ENCODE data around the gene LRRC51.

DNA sequence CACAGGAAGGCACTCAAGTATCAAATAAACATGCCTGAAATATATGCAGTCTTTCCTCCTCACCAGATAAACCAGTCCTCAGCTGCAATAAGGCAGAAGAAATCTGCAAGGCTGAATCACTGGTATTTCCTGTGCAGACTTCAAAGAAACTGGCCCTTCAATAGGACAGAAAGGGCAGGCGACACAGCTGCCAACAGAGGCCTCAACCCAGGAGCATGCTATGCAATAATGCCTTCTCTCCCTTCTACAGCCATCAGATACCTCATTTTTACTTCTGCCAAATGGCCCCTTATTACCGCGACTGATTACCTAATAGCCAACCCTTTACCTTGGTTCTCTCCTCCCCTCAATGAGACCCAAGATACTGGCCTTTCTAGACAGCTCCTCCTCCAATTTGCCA lies 8.3 kb upstream of the LRRC51 start:
- TF ChIP-seq, protein P1, sequence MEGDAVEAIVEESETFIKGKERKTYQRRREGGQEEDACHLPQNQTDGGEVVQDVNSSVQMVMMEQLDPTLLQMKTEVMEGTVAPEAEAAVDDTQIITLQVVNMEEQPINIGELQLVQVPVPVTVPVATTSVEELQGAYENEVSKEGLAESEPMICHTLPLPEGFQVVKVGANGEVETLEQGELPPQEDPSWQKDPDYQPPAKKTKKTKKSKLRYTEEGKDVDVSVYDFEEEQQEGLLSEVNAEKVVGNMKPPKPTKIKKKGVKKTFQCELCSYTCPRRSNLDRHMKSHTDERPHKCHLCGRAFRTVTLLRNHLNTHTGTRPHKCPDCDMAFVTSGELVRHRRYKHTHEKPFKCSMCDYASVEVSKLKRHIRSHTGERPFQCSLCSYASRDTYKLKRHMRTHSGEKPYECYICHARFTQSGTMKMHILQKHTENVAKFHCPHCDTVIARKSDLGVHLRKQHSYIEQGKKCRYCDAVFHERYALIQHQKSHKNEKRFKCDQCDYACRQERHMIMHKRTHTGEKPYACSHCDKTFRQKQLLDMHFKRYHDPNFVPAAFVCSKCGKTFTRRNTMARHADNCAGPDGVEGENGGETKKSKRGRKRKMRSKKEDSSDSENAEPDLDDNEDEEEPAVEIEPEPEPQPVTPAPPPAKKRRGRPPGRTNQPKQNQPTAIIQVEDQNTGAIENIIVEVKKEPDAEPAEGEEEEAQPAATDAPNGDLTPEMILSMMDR (conservative IDR thresholded peaks at IDR 0.05; ENCODE audit: low read length), result no peak
- TF ChIP-seq EZH2phosphoT487 (IDR thresholded peaks at IDR 0.05; ENCODE audit: borderline replicate concordance), result no peak
